HCT116 (cell line): ENCODE results near the gene MTUS2. TPM values are rescaled to one million over a fixed set of nuclear protein-coding genes. Genes with fewer than 3 reads are reported as not detected.

Source experiments
- ATAC-seq: fragments of 200-7000 bp; cut with Tn5 transposase; 2 replicates; pipeline ENCODE4 v1.9.1; 2020; ENCODE audit warnings: mild to moderate bottlenecking, moderate library complexity
- BruUV-seq: library from RNA; stranded (reverse); fragments of 400-500 nt; replicated peaks from 2 replicates; lab custom pipeline; 2021; lab: Mats Ljungman, UMichigan
- CTCF ChIA-PET: fragments of 300-600 bp; sonication (Branson Sonifier 250); formaldehyde crosslinking; loops from one replicate; lab custom pipeline; 2021; ENCODE audit warnings: antibody characterized with exemption; lab: Charles Lee
- POLR2A ChIA-PET: fragments of 300-600, 350-600 bp; sonication (Branson Sonifier 250); formaldehyde crosslinking; loops from one replicate; lab custom pipeline; 2021; ENCODE audit warnings: antibody characterized with exemption; lab: Charles Lee
- RAD21 ChIA-PET, 2 experiments: fragments of 300-600 bp; sonication (Branson Sonifier 250); formaldehyde crosslinking; loops; one replicate each; lab custom pipeline; 2023; ENCODE audit warnings: low total read pairs in 2 of 2; ENCODE audit not compliant: uncharacterized antibody in 2 of 2, unreplicated experiment in 2 of 2, low non-redundant PET in 1 of 2; lab: Charles Lee
- DNase-seq: peaks from one replicate; pipeline ENCODE4 v3.0.0-alpha.2; 2010; ENCODE audit warnings: low read depth, low spot score
- H2AFZ ChIP-seq: fragments of 200-600 bp; shearing (Covaris generic), sonication (generic); 2 replicates; pipeline ENCODE4 v1.6.1; 2017; ENCODE audit warnings: low read depth, mixed run types, mixed read lengths, antibody characterized with exemption, low read length; ENCODE audit not compliant: poor library complexity, severe bottlenecking
- H3K27ac ChIP-seq: 2 replicates; pipeline ENCODE4 v1.5.1; 2012; ENCODE audit warnings: low read depth, low read length
- H3K27me3 ChIP-seq: fragments of 200-600 bp; sonication (generic); 2 replicates; pipeline ENCODE4 v1.6.1; 2016; ENCODE audit warnings: mixed run types, low read length, mixed read lengths; ENCODE audit not compliant: insufficient read depth
- H3K36me3 ChIP-seq, 2 experiments: fragments of 200-500 bp in 1 of 2; fragments of 200-600 bp in 1 of 2; sonication (Bioruptor generic) in 1 of 2; sonication (generic) in 1 of 2; 2 replicates each; pipeline versions ENCODE4 v1.5.1 to v1.6.1; 2014 to 2016; ENCODE audit warnings: low read length in 2 of 2, inconsistent platforms in 1 of 2, mixed read lengths in 1 of 2, mixed run types in 1 of 2; ENCODE audit not compliant: insufficient read depth in 2 of 2, control insufficient read depth in 1 of 2
- H3K4me1 ChIP-seq, 2 experiments: fragments of 200-600 bp in 1 of 2; sonication (generic) in 1 of 2; 2 replicates each; pipeline versions ENCODE4 v1.5.1 to v1.6.1; 2012 to 2017; ENCODE audit warnings: low read length in 2 of 2, inconsistent platforms in 1 of 2, mild to moderate bottlenecking in 1 of 2, mixed read lengths in 1 of 2, mixed run types in 1 of 2, moderate library complexity in 1 of 2; ENCODE audit not compliant: insufficient read depth in 2 of 2, control insufficient read depth in 1 of 2
- H3K4me2 ChIP-seq: fragments of 200-600 bp; sonication (generic); 2 replicates; pipeline ENCODE4 v1.6.1; 2017; ENCODE audit warnings: mixed run types, low read length, mixed read lengths
- H3K4me3 ChIP-seq, 2 experiments: fragments of 200-600 bp in 1 of 2; sonication (generic) in 1 of 2; replicated peaks in 1 of 2; 2 replicates each; pipeline ENCODE4 v1.5.1; 2011 to 2016; ENCODE audit warnings: low read length in 2 of 2, control low read depth in 1 of 2, low read depth in 1 of 2, mild to moderate bottlenecking in 1 of 2, mixed read lengths in 1 of 2, mixed run types in 1 of 2
- H3K79me2 ChIP-seq: fragments of 200-600 bp; sonication (generic); 2 replicates; pipeline ENCODE4 v1.6.1; 2017; ENCODE audit warnings: mild to moderate bottlenecking, mixed run types, low read length, moderate library complexity, mixed read lengths; ENCODE audit not compliant: insufficient read depth
- H3K9ac ChIP-seq: fragments of 200-600 bp; sonication (generic); 2 replicates; pipeline ENCODE4 v1.6.1; 2016; ENCODE audit warnings: low read length, mixed read lengths
- H3K9me2 ChIP-seq: fragments of 200-600 bp; sonication (generic), shearing (Covaris generic); 2 replicates; pipeline ENCODE4 v1.6.1; 2017; ENCODE audit warnings: mixed run types, mild to moderate bottlenecking, moderate library complexity; ENCODE audit not compliant: insufficient read depth
- H3K9me3 ChIP-seq, 2 experiments: fragments of 200-500 bp in 1 of 2; fragments of 200-600 bp in 1 of 2; sonication (Bioruptor generic) in 1 of 2; sonication (generic) in 1 of 2; 2 replicates each; pipeline ENCODE4 v1.6.1; 2014 to 2017; ENCODE audit warnings: low read length in 2 of 2, mixed read lengths in 2 of 2, inconsistent platforms in 1 of 2, low read depth in 1 of 2, mild to moderate bottlenecking in 1 of 2, mixed run types in 1 of 2, moderate library complexity in 1 of 2; ENCODE audit not compliant: control insufficient read depth in 1 of 2, insufficient read depth in 1 of 2
- H4K20me1 ChIP-seq: fragments of 200-600 bp; sonication (generic), shearing (Covaris generic); 2 replicates; pipeline ENCODE4 v1.6.1; 2017; ENCODE audit warnings: mixed run types, mild to moderate bottlenecking, moderate library complexity; ENCODE audit not compliant: insufficient read depth
- CEBPB ChIP-seq: IDR thresholded peaks from 2 replicates; pipeline ENCODE4 v1.6.1; 2012; ENCODE audit warnings: low read depth
- EZH2 ChIP-seq: fragments of 200-600 bp; sonication (generic); IDR thresholded peaks from 2 replicates; pipeline ENCODE4 v1.6.1; 2017; ENCODE audit warnings: antibody characterized with exemption, mixed run types
- EZH2phosphoT487 ChIP-seq: fragments of 200-600 bp; IDR thresholded peaks from 2 replicates; pipeline ENCODE4 v1.6.1; 2018; ENCODE audit warnings: antibody characterized with exemption, borderline replicate concordance
- POLR2A ChIP-seq: IDR thresholded peaks from 2 replicates; pipeline ENCODE4 v1.7.0; 2011; ENCODE audit warnings: borderline replicate concordance; ENCODE audit not compliant: insufficient read depth, insufficient read length; ENCODE audit errors: extremely low read depth
- SRF ChIP-seq: IDR thresholded peaks from 2 replicates; pipeline ENCODE4 v1.6.1; 2012; ENCODE audit warnings: low read depth
- YY1 ChIP-seq: IDR thresholded peaks from 2 replicates; pipeline ENCODE4 v1.6.1; 2011; ENCODE audit warnings: low read length, low read depth, moderate library complexity, mild to moderate bottlenecking; ENCODE audit not compliant: insufficient replicate concordance; ENCODE audit errors: extremely low read depth
- ZNF274 ChIP-seq: fragments of 200-500 bp; sonication (Bioruptor generic); IDR thresholded peaks from 2 replicates; pipeline ENCODE4 v1.6.1; 2014; ENCODE audit warnings: mild to moderate bottlenecking, low read depth, low read length, inconsistent platforms
- intact Hi-C: fragments of 100-400 bp; cut with micrococcal nuclease; formaldehyde crosslinking; loops from 2 replicates; pipeline ENCODE4 v1.10.0; 2022
- total RNA-seq: library from RNA; stranded (reverse); gene quantifications from one replicate; pipeline ENCODE4 v1.2.1, GENCODE V29; 2021; ENCODE audit not compliant: unreplicated experiment
- TF ChIP-seq, protein P1 (sequence below): IDR thresholded peaks from 2 replicates; pipeline ENCODE4 v1.6.1; 2011; ENCODE audit warnings: mild to moderate bottlenecking, low read length, moderate library complexity; ENCODE audit not compliant: insufficient replicate concordance; ENCODE audit errors: extremely low read depth
- TF ChIP-seq, protein P2 (sequence below): IDR thresholded peaks from 2 replicates; pipeline ENCODE4 v1.6.1; 2012

The MTUS2 gene
- total RNA-seq, 1 experiment from 2014 or later: 0.02 TPM

DNA sequence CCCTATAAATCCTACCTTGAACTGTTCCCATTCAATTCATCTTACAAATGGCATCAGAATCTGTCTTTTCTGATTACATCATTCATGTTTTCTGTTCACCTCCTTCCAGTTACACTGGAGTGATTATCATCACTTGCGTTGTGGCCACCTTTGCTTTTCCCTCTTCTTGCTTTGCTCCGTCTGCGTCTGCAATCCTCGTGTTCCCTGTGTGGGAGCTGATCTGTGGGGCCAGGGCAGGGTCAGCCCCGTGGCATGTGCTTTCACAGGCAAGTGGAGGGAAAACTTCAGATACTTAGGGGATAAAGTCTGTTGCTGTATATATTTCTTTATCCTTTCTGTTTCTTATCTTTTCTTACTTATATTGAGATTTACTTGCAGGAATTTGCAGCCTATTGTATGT lies 497.7 kb downstream of the MTUS2 start:
- H3K79me2 ChIP-seq: no peaks in the 10 kb centered on the region
- no TSS peak for BruUV-seq
- H3K27me3 ChIP-seq: peaks cover 36% of the 10 kb centered on the region
- H4K20me1 ChIP-seq: no peaks in the 10 kb centered on the region
- DNase-seq: no peak
- no peak for ATAC-seq
- intact Hi-C loops: no loop called here
- H2AFZ ChIP-seq: no peak overlapping the region
- H3K4me3 ChIP-seq: no peak overlapping the region
- H3K36me3 ChIP-seq: no peaks in the 10 kb centered on the region
- H3K9me2 ChIP-seq: no peaks in the 10 kb centered on the region
- POLR2A ChIA-PET: no interaction called here
- no peak overlapping the region for H3K4me2 ChIP-seq
- H3K9ac ChIP-seq: no peak overlapping the region
- CTCF ChIA-PET: no interaction called here
- no peak for TF ChIP-seq CEBPB
- TF ChIP-seq ZNF274: no peak
- TF ChIP-seq, protein P1, sequence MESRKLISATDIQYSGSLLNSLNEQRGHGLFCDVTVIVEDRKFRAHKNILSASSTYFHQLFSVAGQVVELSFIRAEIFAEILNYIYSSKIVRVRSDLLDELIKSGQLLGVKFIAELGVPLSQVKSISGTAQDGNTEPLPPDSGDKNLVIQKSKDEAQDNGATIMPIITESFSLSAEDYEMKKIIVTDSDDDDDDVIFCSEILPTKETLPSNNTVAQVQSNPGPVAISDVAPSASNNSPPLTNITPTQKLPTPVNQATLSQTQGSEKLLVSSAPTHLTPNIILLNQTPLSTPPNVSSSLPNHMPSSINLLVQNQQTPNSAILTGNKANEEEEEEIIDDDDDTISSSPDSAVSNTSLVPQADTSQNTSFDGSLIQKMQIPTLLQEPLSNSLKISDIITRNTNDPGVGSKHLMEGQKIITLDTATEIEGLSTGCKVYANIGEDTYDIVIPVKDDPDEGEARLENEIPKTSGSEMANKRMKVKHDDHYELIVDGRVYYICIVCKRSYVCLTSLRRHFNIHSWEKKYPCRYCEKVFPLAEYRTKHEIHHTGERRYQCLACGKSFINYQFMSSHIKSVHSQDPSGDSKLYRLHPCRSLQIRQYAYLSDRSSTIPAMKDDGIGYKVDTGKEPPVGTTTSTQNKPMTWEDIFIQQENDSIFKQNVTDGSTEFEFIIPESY: no peak
- no peak for TF ChIP-seq EZH2
- no peak for TF ChIP-seq POLR2A
- TF ChIP-seq YY1: no peak
- no peak for TF ChIP-seq SRF
- TF ChIP-seq EZH2phosphoT487: no peak
- TF ChIP-seq, protein P2, sequence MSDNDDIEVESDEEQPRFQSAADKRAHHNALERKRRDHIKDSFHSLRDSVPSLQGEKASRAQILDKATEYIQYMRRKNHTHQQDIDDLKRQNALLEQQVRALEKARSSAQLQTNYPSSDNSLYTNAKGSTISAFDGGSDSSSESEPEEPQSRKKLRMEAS: no peak
- RAD21 ChIA-PET: no interaction called here
- H3K9me3 ChIP-seq: no peaks in the 10 kb centered on the region
- no peaks in the 10 kb centered on the region for H3K4me1 ChIP-seq
- no peak overlapping the region for H3K27ac ChIP-seq
